ENCODE measurements around the gene NPAS3.

- TF ChIP-seq CTCF (IDR thresholded peaks at IDR 0.05; ENCODE audit: low read depth, low read length): no peak
- TF ChIP-seq EZH2phosphoT487 (IDR thresholded peaks at IDR 0.05; ENCODE audit: low read depth): no peak
These were observed 659.9 kb downstream of the NPAS3 start for GRCh38 chr14:33598582-33598981.

Data from OCI-LY3 (cell line).